ENCODE results near the gene LRTM2.

DNA sequence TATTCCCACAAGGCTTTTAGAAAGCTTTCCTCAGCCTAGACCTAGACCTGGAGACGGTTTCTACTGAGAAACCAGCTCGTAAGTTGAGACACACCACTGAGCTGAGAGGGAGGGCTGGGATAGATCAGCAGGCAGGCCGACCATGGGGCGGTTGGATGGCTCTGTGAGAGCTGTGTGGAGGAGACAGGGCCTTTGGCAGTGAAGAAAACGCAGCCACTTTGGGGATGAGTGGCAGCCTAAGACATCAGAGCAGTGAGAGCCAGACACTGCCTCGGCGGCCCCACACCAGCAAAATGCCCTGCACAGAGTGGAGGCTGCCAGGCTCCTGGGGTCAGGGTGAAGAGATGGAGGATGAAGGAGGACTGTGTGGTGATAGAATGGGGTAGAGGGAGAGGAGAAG is 52.1 kb downstream of the LRTM2 start:
- TF ChIP-seq, protein P1, sequence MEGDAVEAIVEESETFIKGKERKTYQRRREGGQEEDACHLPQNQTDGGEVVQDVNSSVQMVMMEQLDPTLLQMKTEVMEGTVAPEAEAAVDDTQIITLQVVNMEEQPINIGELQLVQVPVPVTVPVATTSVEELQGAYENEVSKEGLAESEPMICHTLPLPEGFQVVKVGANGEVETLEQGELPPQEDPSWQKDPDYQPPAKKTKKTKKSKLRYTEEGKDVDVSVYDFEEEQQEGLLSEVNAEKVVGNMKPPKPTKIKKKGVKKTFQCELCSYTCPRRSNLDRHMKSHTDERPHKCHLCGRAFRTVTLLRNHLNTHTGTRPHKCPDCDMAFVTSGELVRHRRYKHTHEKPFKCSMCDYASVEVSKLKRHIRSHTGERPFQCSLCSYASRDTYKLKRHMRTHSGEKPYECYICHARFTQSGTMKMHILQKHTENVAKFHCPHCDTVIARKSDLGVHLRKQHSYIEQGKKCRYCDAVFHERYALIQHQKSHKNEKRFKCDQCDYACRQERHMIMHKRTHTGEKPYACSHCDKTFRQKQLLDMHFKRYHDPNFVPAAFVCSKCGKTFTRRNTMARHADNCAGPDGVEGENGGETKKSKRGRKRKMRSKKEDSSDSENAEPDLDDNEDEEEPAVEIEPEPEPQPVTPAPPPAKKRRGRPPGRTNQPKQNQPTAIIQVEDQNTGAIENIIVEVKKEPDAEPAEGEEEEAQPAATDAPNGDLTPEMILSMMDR (IDR thresholded peaks at IDR 0.05), result no peak
- no peak for TF ChIP-seq ZFX (IDR thresholded peaks at IDR 0.05; ENCODE audit: borderline replicate concordance)
